Measurements from ENCODE around the gene KAT14. TPM values are rescaled to one million over a fixed set of nuclear protein-coding genes. Genes with fewer than 3 reads are reported as not detected.
"Not testable (repeated sequence)": the region's sequence is repeated elsewhere in the genome, so short reads cannot be mapped to it uniquely, and the experiment has no call there.

KAT14 gene
- total RNA-seq, 1 experiment from 2014 or later, result 12.6 TPM

- DNase-seq (ENCODE audit: low read depth), result peak; percentile 88
Measured at GRCh38 chr20:18224968-18225568, 87.4 kb downstream of the KAT14 start.

- DNase-seq (ENCODE audit: low read depth), result no peak
Measured at GRCh38 chr20:18225632-18226031, 88.0 kb downstream of the KAT14 start.

- DNase-seq (ENCODE audit: low read depth), result not testable (repeated sequence)
Measured at GRCh38 chr20:18226741-18227140, 89.1 kb downstream of the KAT14 start.

- DNase-seq (ENCODE audit: low read depth), result no peak
Measured at GRCh38 chr20:18233408-18233943, 95.8 kb downstream of the KAT14 start.

Other genes starting within 250 kb of the KAT14 start
- 187 and 228 TPM in 2 replicates for gene SNX5, start 169.1 kb upstream of the KAT14 start, total RNA-seq (2014; rRNA removed; shearing (Covaris generic))
- gene MGME1, start 168.8 kb upstream of the KAT14 start, total RNA-seq (2014; rRNA removed; shearing (Covaris generic)), result 25.6 and 26.0 TPM in 2 replicates
- not detected in 2 replicates for gene OVOL2, start 79.9 kb upstream of the KAT14 start, total RNA-seq (2014; rRNA removed; shearing (Covaris generic))
- gene PET117, start within 50 bp of the KAT14 start, total RNA-seq (2014; rRNA removed; shearing (Covaris generic)), result 17.9 and 23.8 TPM in 2 replicates
- gene ZNF133, start 150.7 kb downstream of the KAT14 start, total RNA-seq (2014; rRNA removed; shearing (Covaris generic)), result 25.9 and 29.7 TPM in 2 replicates